AG09319 (cell line): ENCODE data around the gene PSMD7.

ENCODE experiments used
- DNase-seq: peaks from one replicate; pipeline ENCODE4 v3.0.0-alpha.2; 2010; ENCODE audit warnings: low read depth; ENCODE audit errors: extremely low read depth
- TF ChIP-seq, protein P1 (sequence below): IDR thresholded peaks from 2 replicates; pipeline ENCODE4 v1.5.1; 2011; ENCODE audit warnings: low read depth, mild to moderate bottlenecking, inconsistent platforms, low read length, moderate library complexity

The PSMD7 gene

DNA sequence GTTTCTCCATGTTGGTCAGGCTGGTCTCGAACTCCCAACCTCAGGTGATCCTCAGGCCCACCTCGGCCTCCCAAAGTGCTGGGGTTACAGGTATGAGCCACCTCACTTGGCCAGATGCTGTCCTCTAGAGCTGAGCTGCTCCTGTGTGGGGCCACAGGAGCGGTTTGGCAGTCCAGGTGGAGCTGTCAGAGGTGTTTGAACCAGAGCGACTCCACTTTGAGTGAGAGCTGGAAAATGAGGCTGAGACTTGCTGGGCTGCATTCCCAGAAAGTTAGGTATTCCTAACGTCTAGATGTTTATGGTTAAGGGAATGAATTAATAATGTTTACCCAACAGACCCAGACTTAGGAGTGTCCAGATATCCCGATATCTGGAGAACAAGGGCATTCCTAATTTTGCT, 16.8 kb upstream of the PSMD7 start:
- TF ChIP-seq, protein P1, sequence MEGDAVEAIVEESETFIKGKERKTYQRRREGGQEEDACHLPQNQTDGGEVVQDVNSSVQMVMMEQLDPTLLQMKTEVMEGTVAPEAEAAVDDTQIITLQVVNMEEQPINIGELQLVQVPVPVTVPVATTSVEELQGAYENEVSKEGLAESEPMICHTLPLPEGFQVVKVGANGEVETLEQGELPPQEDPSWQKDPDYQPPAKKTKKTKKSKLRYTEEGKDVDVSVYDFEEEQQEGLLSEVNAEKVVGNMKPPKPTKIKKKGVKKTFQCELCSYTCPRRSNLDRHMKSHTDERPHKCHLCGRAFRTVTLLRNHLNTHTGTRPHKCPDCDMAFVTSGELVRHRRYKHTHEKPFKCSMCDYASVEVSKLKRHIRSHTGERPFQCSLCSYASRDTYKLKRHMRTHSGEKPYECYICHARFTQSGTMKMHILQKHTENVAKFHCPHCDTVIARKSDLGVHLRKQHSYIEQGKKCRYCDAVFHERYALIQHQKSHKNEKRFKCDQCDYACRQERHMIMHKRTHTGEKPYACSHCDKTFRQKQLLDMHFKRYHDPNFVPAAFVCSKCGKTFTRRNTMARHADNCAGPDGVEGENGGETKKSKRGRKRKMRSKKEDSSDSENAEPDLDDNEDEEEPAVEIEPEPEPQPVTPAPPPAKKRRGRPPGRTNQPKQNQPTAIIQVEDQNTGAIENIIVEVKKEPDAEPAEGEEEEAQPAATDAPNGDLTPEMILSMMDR: no peak
- DNase-seq: no peak

DNA sequence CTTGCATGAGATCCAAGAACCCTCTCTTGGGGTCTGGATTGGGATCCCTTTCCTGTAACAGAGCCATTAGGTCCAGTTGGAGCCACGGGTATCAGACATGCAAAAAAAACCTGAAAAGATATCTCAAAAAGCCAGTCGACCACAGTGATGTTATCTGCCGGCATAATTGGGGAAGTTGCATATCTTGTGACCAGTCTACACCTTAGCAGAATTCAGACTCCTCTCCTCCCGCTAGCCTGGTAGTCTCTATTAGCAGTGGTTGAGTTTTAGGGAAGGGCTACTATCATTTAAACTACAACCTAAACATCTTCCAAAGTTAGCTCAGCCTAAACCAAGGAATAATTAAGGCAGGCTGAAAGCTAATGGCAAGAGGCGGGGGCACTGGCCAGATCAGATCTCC, 16.2 kb upstream of the PSMD7 start:
- TF ChIP-seq, protein P1: no peak
- DNase-seq: no peak

DNA sequence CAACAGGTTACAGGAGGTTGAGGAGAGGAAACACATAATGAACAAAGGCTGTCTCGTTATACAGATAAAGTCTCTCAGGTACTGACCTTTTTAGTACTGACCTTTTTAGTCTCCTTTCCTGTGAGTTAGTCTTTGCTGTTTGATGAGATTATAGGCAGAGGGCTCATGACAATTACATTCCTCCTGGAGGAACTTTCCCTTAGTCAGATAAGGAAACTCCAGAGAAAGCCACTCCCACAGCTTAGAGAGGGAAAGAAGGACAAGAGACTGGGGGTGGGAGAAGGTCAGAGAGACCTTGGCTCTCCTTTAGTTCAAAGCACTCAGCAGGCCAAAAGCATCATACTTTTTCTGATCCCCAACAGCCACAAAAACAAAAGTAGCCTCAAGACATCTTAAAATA, 15.3 kb upstream of the PSMD7 start:
- TF ChIP-seq, protein P1: no peak
- DNase-seq: no peak

DNA sequence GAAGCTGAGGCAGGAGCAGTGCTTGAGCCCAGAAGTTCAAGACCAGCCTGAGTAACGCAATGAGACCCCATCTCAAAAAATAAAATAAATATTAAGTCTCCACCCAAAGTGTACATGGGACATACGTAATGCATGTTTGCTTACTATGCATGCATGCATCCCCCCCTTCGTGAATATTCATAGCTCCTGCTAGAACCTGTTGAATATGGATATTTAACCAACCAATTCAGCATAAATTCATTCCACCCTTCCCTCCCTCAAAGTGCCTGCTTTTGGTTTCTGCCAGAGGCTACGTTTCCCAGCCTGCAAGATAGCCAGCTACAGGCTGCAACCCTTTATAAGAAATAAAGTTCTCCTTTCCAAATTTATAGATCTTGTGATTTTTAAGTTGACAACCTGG, 12.9 kb upstream of the PSMD7 start:
- no peak for DNase-seq
- TF ChIP-seq, protein P1: no peak

DNA sequence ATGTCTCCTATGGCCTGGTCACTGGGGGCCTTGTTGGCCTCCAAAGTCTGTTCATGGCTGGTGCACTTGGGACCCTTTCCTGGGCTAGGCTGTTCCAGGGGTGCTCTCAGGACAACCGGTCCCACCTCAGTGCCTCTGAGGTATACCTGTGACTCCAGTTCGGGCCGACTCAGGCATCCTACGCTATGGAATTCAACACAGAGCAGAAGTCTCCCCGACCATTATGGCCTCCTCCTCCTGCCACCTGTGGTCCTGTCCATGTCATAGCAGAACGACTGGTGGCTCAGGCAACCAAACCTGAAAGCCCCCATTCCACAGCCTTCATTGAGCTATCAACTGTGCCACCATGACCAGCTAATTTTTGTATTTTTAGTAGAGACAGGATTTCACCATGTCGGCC, 8.5 kb upstream of the PSMD7 start:
- TF ChIP-seq, protein P1: no peak
- no peak for DNase-seq

DNA sequence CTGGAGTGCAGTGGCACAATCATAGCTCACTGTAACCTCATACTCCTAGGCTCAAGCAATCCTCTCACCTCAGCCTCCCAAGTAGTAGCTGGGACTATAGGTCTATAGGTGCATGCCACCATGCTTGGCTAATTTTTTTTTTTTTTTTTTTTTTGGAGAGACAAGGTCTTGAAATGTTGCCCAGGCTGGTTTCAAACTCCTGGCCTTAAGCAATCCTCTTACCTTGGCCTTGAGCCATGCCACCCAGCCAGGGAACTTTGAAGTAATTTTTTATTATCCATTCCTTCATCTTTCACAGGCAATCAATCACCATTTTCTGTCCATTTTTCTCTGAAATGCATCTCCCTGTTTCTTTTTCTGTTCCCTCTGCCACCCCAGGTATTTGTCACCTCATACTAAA, 6.3 kb upstream of the PSMD7 start:
- TF ChIP-seq, protein P1: no peak
- no peak for DNase-seq

DNA sequence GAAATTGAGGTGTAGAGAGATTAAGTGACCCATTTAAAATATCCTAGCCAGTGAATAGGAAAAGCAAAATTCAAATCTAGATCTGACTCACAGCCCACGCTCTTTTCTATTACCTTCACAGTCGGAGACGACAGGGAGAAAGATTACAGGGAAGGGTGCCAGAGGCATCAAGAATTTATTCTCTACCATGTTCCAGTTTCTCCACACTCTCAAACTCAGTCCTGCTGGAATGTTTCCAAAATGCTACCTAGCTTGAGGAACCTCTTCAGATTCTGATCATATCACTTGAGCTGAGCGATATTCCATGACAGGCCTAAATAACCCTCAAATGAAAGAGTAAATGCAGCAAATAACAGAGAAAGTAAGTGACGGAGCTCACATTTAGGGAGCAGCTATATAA, 5.4 kb upstream of the PSMD7 start:
- DNase-seq: no peak

More for the DNA sequence above, 5.4 kb upstream of the PSMD7 start:
- TF ChIP-seq, protein P1: no peak
